Measurements from ENCODE around the gene PLEKHB1. TPM values are rescaled to one million over a fixed set of nuclear protein-coding genes. Genes with fewer than 3 reads are reported as not detected.
"Not testable (repeated sequence)": the region's sequence is repeated elsewhere in the genome, so short reads cannot be mapped to it uniquely, and the experiment has no call there.

PLEKHB1 gene
- total RNA-seq, 1 donor from 2014 or later, result 35.4 TPM

GRCh38 chr11:73663604-73664495 lies 17.5 kb downstream of the PLEKHB1 start:
- peaks cover 26% of the 10 kb centered on the region for H3K4me1 ChIP-seq
- no peak for TF ChIP-seq CTCF (IDR thresholded peaks at IDR 0.05)
- intact Hi-C loops (cut with DNase I), result no loop called here

GRCh38 chr11:73664877-73665276 lies 18.5 kb downstream of the PLEKHB1 start:
- no peak for TF ChIP-seq CTCF (IDR thresholded peaks at IDR 0.05)
- ATAC-seq (no peak), DNase-seq (no peak)
- intact Hi-C loops (cut with DNase I), result no loop called here
- Histone ChIP-seq H3K4me3 (no peak overlapping the region), H3K4me1 (peaks cover 26% of the 10 kb centered on the region), H3K27me3 (ENCODE audit: low read depth) (no peaks in the 10 kb centered on the region), H3K36me3 (peaks cover 4% of the 10 kb centered on the region), H3K27ac (no peak overlapping the region), H3K9me3 (no peaks in the 10 kb centered on the region)

More at GRCh38 chr11:73663604-73664495, 17.5 kb downstream of the PLEKHB1 start:
- no peaks in the 10 kb centered on the region for H3K27me3 ChIP-seq (ENCODE audit: low read depth)
- peaks cover 4% of the 10 kb centered on the region for H3K36me3 ChIP-seq
- H3K9me3 ChIP-seq, result no peaks in the 10 kb centered on the region
- no peak overlapping the region for H3K4me3 ChIP-seq
- no peak for DNase-seq
- H3K27ac ChIP-seq, result no peak overlapping the region
- ATAC-seq, result no peak

GRCh38 chr11:73667891-73668290 lies 21.5 kb downstream of the PLEKHB1 start:
- ATAC-seq (no peak), DNase-seq (no peak)
- Histone ChIP-seq H3K27me3 (ENCODE audit: low read depth) (no peaks in the 10 kb centered on the region), H3K27ac (no peak overlapping the region), H3K9me3 (no peaks in the 10 kb centered on the region), H3K4me3 (no peak overlapping the region), H3K36me3 (peaks cover 4% of the 10 kb centered on the region), H3K4me1 (peaks cover 7% of the 10 kb centered on the region)
- intact Hi-C loops (cut with DNase I), result no loop called here
- TF ChIP-seq CTCF (IDR thresholded peaks at IDR 0.05), result no peak

GRCh38 chr11:73670808-73671207 lies 24.4 kb downstream of the PLEKHB1 start:
- Histone ChIP-seq H3K27me3 (ENCODE audit: low read depth) (no peaks in the 10 kb centered on the region), H3K9me3 (no peaks in the 10 kb centered on the region), H3K36me3 (peaks cover 4% of the 10 kb centered on the region), H3K4me1 (no peaks in the 10 kb centered on the region), H3K27ac (no peak overlapping the region), H3K4me3 (no peak overlapping the region)
- no peak for DNase-seq
- TF ChIP-seq CTCF (IDR thresholded peaks at IDR 0.05), result no peak
- intact Hi-C loops (cut with DNase I), result no loop called here
- ATAC-seq, result no peak

GRCh38 chr11:73671701-73672100 lies 25.3 kb downstream of the PLEKHB1 start:
- DNase-seq (no peak), ATAC-seq (no peak)
- Histone ChIP-seq H3K27ac (no peak overlapping the region), H3K36me3 (peaks cover 6% of the 10 kb centered on the region), H3K4me3 (no peak overlapping the region), H3K27me3 (ENCODE audit: low read depth) (no peaks in the 10 kb centered on the region), H3K9me3 (no peaks in the 10 kb centered on the region), H3K4me1 (no peaks in the 10 kb centered on the region)
- intact Hi-C loops (cut with DNase I), result no loop called here
- no peak for TF ChIP-seq CTCF (IDR thresholded peaks at IDR 0.05)

- ATAC-seq, result not testable (repeated sequence)
Measured at GRCh38 chr11:73676552-73676951, 30.2 kb downstream of the PLEKHB1 start.

More at GRCh38 chr11:73676552-73676951, 30.2 kb downstream of the PLEKHB1 start:
- intact Hi-C loops (cut with DNase I); H3K4me1 ChIP-seq; H3K27me3 ChIP-seq (ENCODE audit: low read depth); H3K9me3 ChIP-seq; H3K4me3 ChIP-seq; DNase-seq; H3K27ac ChIP-seq: not testable (repeated sequence)
- H3K36me3 ChIP-seq, result peaks cover 41% of the 10 kb centered on the region

Data from lower lobe of right lung (tissue), 2 donors.